Measurements from ENCODE around the gene TAX1BP1. TPM values are rescaled to one million over a fixed set of nuclear protein-coding genes. Genes with fewer than 3 reads are reported as not detected.

Gene TAX1BP1
- total RNA-seq, 2 experiments from 2014 or later = 27.9 to 49.7 TPM

- Histone ChIP-seq H3K9me3 (ENCODE audit: low read length) (no peaks in the 10 kb centered on the region), H3K27ac (ENCODE audit: low read depth, low read length, poor library complexity, severe bottlenecking) (no peak overlapping the region), H4K20me1 (ENCODE audit: insufficient read depth, low read length) (no peaks in the 10 kb centered on the region), H3K4me3 (ENCODE audit: low read depth, low read length, poor library complexity, severe bottlenecking) (no peak overlapping the region), H3K4me1 (ENCODE audit: insufficient read depth, low read length, poor library complexity, severe bottlenecking) (peaks cover 3% of the 10 kb centered on the region), H3K79me2 (ENCODE audit: insufficient read depth, low read depth, low read length) (no peaks in the 10 kb centered on the region), H3K9me2 (ENCODE audit: insufficient read depth, low read length) (no peaks in the 10 kb centered on the region), H2AFZ (ENCODE audit: low read length) (no peak overlapping the region), H3K4me2 (ENCODE audit: low read length) (no peak overlapping the region), H3K36me3 (ENCODE audit: insufficient read depth, low read length) (no peaks in the 10 kb centered on the region)
- no TSS peak for BruUV-seq (replicated peaks)
- CTCF ChIA-PET (ENCODE audit: unreplicated experiment) = no interaction called here
- TF ChIP-seq EZH2phosphoT487 (IDR thresholded peaks at IDR 0.05; ENCODE audit: borderline replicate concordance, low read depth, low read length) = no peak
- TF ChIP-seq CTCF (conservative IDR thresholded peaks at IDR 0.05; ENCODE audit: low read length) = no peak
- POLR2A ChIA-PET = interaction anchor here (0.6 kb wide), 1 partner anchor 786 kb away, joined by 4 read pairs; no protein-coding TSS in a partner anchor
- no peak for DNase-seq (ENCODE audit: low spot score)
- intact Hi-C loops (cut with micrococcal nuclease; ENCODE audit: unreplicated experiment) = no loop called here
Observed at GRCh38 chr7:27709137-27710075, 30.6 kb upstream of the TAX1BP1 start.

- H3K9me3 ChIP-seq (ENCODE audit: low read length) = no peaks in the 10 kb centered on the region
- BruUV-seq (replicated peaks) = no TSS peak
- no peak overlapping the region for H2AFZ ChIP-seq (ENCODE audit: low read length)
- no peak overlapping the region for H3K4me2 ChIP-seq (ENCODE audit: low read length)
- H3K36me3 ChIP-seq (ENCODE audit: insufficient read depth, low read length) = no peaks in the 10 kb centered on the region
- TF ChIP-seq EZH2phosphoT487 (IDR thresholded peaks at IDR 0.05; ENCODE audit: borderline replicate concordance, low read depth, low read length) (no peak), CTCF (conservative IDR thresholded peaks at IDR 0.05; ENCODE audit: low read length) (no peak)
- POLR2A ChIA-PET = no interaction called here
- H3K79me2 ChIP-seq (ENCODE audit: insufficient read depth, low read depth, low read length) = no peaks in the 10 kb centered on the region
- no peaks in the 10 kb centered on the region for H3K9me2 ChIP-seq (ENCODE audit: insufficient read depth, low read length)
- H4K20me1 ChIP-seq (ENCODE audit: insufficient read depth, low read length) = no peaks in the 10 kb centered on the region
- intact Hi-C loops (cut with micrococcal nuclease; ENCODE audit: unreplicated experiment) = no loop called here
- no peak overlapping the region for H3K4me3 ChIP-seq (ENCODE audit: low read depth, low read length, poor library complexity, severe bottlenecking)
- peaks cover 3% of the 10 kb centered on the region for H3K4me1 ChIP-seq (ENCODE audit: insufficient read depth, low read length, poor library complexity, severe bottlenecking)
- no peak overlapping the region for H3K27ac ChIP-seq (ENCODE audit: low read depth, low read length, poor library complexity, severe bottlenecking)
- DNase-seq (ENCODE audit: low spot score) = no peak
- CTCF ChIA-PET (ENCODE audit: unreplicated experiment) = no interaction called here
Observed at GRCh38 chr7:27712217-27712616, 27.7 kb upstream of the TAX1BP1 start.

Data from OCI-LY7 (cell line).